ENCODE measurements around the gene FOXK2.
"Not testable (repeated sequence)": the region's sequence is repeated elsewhere in the genome, so short reads cannot be mapped to it uniquely, and the experiment has no call there.

Gene FOXK2

GRCh38 chr17:82507631-82508175 lies 11.8 kb upstream of the FOXK2 start:
- peaks cover 13% of the 10 kb centered on the region for H3K4me1 Mint-ChIP-seq
- H3K4me3 Mint-ChIP-seq, result no peak overlapping the region
- H3K36me3 Mint-ChIP-seq, result no peaks in the 10 kb centered on the region
- no peaks in the 10 kb centered on the region for H3K9me3 Mint-ChIP-seq
- ATAC-seq, result no peak
- no peak overlapping the region for H3K27ac Mint-ChIP-seq
- DNase-seq (ENCODE audit: low spot score in 2 of 2), result no peak

DNA sequence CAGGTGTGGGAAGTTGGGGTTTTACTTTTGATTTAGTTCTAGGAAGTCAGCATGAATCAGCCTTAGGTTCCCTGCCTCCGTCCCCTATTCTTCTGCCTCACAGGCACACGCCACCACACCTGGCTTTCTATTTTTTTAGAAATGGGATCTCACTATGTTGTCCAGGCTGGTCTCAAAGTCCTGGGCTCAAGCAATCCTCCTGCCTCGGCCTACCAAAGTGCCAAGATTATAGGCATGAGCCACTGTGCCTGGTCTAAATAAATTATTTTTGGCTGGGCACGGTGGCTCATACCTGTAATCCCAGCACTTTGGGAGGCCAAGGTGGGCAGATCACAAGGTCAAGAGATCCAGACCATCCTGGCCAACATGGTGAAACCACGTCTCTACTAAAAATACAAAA lies 7.9 kb upstream of the FOXK2 start:
- H3K36me3 Mint-ChIP-seq; ATAC-seq; H3K9me3 Mint-ChIP-seq; H3K27ac Mint-ChIP-seq; DNase-seq (ENCODE audit: low spot score in 2 of 2); H3K4me3 Mint-ChIP-seq; H3K4me1 Mint-ChIP-seq: not testable (repeated sequence)

DNA sequence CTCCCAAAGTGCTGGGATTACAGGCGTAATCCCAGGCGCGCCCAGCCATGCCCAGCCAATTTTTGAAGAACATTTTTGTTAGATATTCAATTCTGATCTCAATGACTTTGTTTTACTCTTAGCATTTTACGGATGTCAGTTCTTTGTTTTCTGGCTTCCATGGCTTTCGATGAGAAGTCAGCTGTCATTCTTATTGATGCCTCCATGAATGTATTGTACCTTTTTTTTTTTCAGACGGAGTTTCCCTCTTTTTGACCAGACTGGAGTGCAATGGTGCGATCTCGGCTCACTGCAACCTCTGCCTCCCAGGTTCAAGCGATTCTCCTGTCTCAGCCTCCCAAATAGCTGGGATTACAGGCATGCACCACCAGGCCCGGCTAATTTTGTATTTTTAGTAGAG lies 5.7 kb upstream of the FOXK2 start:
- not testable (repeated sequence) for H3K4me1 Mint-ChIP-seq; H3K27ac Mint-ChIP-seq; H3K4me3 Mint-ChIP-seq; ATAC-seq; H3K9me3 Mint-ChIP-seq; DNase-seq (ENCODE audit: low spot score in 2 of 2); H3K36me3 Mint-ChIP-seq

DNA sequence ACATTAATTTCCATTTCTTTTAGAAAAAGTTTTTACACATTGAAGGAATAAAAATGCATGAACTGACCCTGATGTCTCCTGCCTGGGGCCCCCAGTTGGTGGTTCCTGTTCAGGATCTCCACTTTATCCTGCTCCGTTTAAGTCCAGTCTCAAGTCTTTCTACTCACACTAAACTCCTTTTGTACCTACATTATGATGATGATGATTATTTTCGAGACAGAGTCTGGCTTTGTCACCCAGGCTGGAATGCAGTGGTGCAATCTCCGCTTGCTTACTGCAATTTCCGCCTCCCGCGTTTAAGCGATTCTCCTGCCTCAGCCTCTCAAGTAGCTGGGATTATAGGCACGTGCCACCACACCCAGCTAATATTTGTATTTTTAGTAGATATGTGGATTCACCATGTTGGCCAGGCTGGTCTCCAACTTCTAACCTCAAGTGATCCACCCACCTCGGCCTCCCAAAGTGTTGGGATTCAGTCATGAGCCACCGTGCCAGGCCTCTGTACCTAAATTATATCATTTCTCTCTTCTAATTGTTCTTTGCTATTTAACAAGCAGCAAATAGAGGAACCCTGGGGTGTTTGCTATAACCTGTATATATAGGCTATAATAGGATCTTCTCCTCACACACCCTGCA lies 2.2 kb upstream of the FOXK2 start:
- Mint-ChIP-seq H3K9me3 (no peaks in the 10 kb centered on the region), H3K36me3 (peaks cover 18% of the 10 kb centered on the region), H3K4me3 (no peak overlapping the region), H3K27ac (no peak overlapping the region), H3K4me1 (peaks cover 6% of the 10 kb centered on the region)
- ATAC-seq, result no peak
- DNase-seq (ENCODE audit: low spot score in 2 of 2), result no peak

GRCh38 chr17:82519971-82520903 lies 705 bp downstream of the FOXK2 start:
- ATAC-seq (peak; percentile 41), DNase-seq (ENCODE audit: low spot score in 2 of 2) (peak; percentile 36 to 73)
- H3K27ac Mint-ChIP-seq, result peak overlapping the region; percentile 85
- H3K4me1 Mint-ChIP-seq, result peaks cover 23% of the 10 kb centered on the region
- peaks cover 42% of the 10 kb centered on the region for H3K36me3 Mint-ChIP-seq
- H3K4me3 Mint-ChIP-seq, result peak overlapping the region; percentile 77
- no peaks in the 10 kb centered on the region for H3K9me3 Mint-ChIP-seq

GRCh38 chr17:82524540-82524939 lies 5.0 kb downstream of the FOXK2 start:
- ATAC-seq, result no peak
- H3K36me3 Mint-ChIP-seq, result peaks cover 36% of the 10 kb centered on the region
- H3K9me3 Mint-ChIP-seq, result no peaks in the 10 kb centered on the region
- peaks cover 52% of the 10 kb centered on the region for H3K4me1 Mint-ChIP-seq
- peak overlapping the region; percentile 71 for H3K27ac Mint-ChIP-seq
- no peak for DNase-seq (ENCODE audit: low spot score in 2 of 2)
- H3K4me3 Mint-ChIP-seq, result no peak overlapping the region

DNA sequence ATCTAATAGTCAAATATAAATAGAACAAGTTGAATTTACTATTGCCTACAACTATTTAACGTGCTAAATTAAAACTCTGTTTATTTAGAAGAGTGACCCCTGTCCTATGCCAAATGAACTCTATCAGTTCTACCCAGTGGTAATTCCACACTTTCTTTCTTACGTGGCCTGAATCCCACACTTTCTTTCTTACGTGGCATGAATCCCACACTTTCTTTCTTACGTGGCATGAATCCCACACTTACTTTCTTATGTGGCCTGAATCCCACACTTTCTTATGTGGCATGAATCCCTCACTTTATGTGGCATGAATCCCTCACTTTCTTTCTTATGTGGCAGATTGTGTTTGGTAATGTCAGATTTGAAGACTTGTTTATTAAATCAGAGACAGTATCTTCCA lies 6.2 kb downstream of the FOXK2 start:
- DNase-seq (ENCODE audit: low spot score in 2 of 2) (no peak), ATAC-seq (no peak)
- Mint-ChIP-seq H3K36me3 (peaks cover 38% of the 10 kb centered on the region), H3K27ac (peak overlapping the region; percentile 32), H3K4me3 (no peak overlapping the region), H3K9me3 (no peaks in the 10 kb centered on the region), H3K4me1 (peaks cover 55% of the 10 kb centered on the region)

DNA sequence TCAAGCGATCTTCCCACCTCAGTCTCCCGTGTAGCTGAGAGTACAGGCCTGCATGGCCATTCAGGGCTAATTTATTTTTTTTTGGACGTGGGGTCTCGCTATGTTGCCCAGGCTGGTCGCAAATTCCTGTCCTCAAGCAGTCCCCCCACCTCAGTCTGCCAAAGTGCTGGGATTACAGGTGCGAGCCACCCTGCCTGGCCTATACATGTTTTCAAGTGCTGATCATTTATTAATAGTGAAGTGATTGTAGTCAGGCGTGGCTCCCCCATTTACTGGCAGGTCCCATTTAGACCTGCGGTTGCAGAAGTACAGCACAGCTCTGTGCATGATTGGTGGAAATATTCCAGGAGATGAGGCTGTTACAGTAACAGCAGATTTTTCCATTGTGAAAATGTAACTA lies 8.4 kb downstream of the FOXK2 start:
- Mint-ChIP-seq H3K27ac (peak overlapping the region; percentile 76), H3K36me3 (peaks cover 25% of the 10 kb centered on the region), H3K4me1 (peaks cover 55% of the 10 kb centered on the region), H3K9me3 (no peaks in the 10 kb centered on the region), H3K4me3 (no peak overlapping the region)
- no peak for ATAC-seq
- no peak for DNase-seq (ENCODE audit: low spot score in 2 of 2)

- no peak for ATAC-seq
Observed at GRCh38 chr17:82528484-82529265, 9.1 kb downstream of the FOXK2 start.

GRCh38 chr17:82529914-82530300 lies 10.4 kb downstream of the FOXK2 start:
- ATAC-seq (no peak), DNase-seq (ENCODE audit: low spot score in 2 of 2) (no peak)
- Mint-ChIP-seq H3K9me3 (no peaks in the 10 kb centered on the region), H3K4me3 (no peak overlapping the region), H3K27ac (no peak overlapping the region), H3K4me1 (peaks cover 57% of the 10 kb centered on the region), H3K36me3 (peaks cover 15% of the 10 kb centered on the region)

More at GRCh38 chr17:82528484-82529265, 9.1 kb downstream of the FOXK2 start:
- Mint-ChIP-seq H3K4me1 (peaks cover 53% of the 10 kb centered on the region), H3K27ac (peak overlapping the region; percentile 76), H3K36me3 (peaks cover 17% of the 10 kb centered on the region), H3K4me3 (no peak overlapping the region), H3K9me3 (no peaks in the 10 kb centered on the region)
- no peak for DNase-seq (ENCODE audit: low spot score in 2 of 2)

- peak overlapping the region; percentile 77 for H3K27ac Mint-ChIP-seq
- ATAC-seq, result peak; percentile 87
- no peaks in the 10 kb centered on the region for H3K9me3 Mint-ChIP-seq
- H3K36me3 Mint-ChIP-seq, result peaks cover 23% of the 10 kb centered on the region
- peak overlapping the region; percentile 54 for H3K4me3 Mint-ChIP-seq
- H3K4me1 Mint-ChIP-seq, result peaks cover 62% of the 10 kb centered on the region
- no peak for DNase-seq (ENCODE audit: low spot score in 2 of 2)
Observed at GRCh38 chr17:82531431-82531881, 11.9 kb downstream of the FOXK2 start.

DNA sequence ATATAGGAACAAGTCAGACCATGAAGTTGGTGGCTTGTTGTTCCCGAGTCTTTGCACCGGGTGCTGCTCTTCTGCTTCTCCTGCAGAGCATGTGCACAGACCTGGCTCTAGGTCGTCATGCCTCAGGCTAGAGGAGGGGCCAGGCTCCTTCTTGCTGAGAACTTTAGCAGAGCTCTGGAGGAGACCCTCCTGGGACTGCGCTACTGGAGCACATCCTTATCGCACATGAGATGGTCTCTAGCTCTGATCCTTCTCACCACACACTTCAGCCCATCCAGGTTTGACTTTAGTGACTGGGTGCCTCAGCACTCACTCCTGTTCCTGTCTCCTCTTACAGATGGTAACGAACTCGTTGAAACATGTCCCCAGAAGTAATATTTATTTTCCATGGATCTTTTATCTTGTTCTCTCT lies 14.9 kb downstream of the FOXK2 start:
- peaks cover 63% of the 10 kb centered on the region for H3K4me1 Mint-ChIP-seq
- ATAC-seq, result no peak
- no peak overlapping the region for H3K4me3 Mint-ChIP-seq
- no peaks in the 10 kb centered on the region for H3K9me3 Mint-ChIP-seq
- H3K27ac Mint-ChIP-seq, result peak overlapping the region; percentile 86
- no peak for DNase-seq (ENCODE audit: low spot score in 2 of 2)
- peaks cover 23% of the 10 kb centered on the region for H3K36me3 Mint-ChIP-seq

GRCh38 chr17:82536512-82537201 lies 17.1 kb downstream of the FOXK2 start:
- peak overlapping the region; percentile 41 for H3K4me3 Mint-ChIP-seq
- peaks cover 66% of the 10 kb centered on the region for H3K4me1 Mint-ChIP-seq
- no peaks in the 10 kb centered on the region for H3K9me3 Mint-ChIP-seq
- peaks cover 16% of the 10 kb centered on the region for H3K36me3 Mint-ChIP-seq
- ATAC-seq (no peak), DNase-seq (ENCODE audit: low spot score in 2 of 2) (no peak)
- peak overlapping the region; percentile 86 for H3K27ac Mint-ChIP-seq

- Mint-ChIP-seq H3K27ac (peak overlapping the region; percentile 86), H3K36me3 (peaks cover 16% of the 10 kb centered on the region), H3K4me1 (peaks cover 65% of the 10 kb centered on the region)
- not testable (repeated sequence) for ATAC-seq; DNase-seq (ENCODE audit: low spot score in 2 of 2); H3K4me3 Mint-ChIP-seq; H3K9me3 Mint-ChIP-seq
Observed at GRCh38 chr17:82537228-82537627, 17.7 kb downstream of the FOXK2 start.
